GM18498 (cell line): ENCODE results near the gene SRP54.
"Not testable (repeated sequence)": the region's sequence is repeated elsewhere in the genome, so short reads cannot be mapped to it uniquely, and the experiment has no call there.

Experiments used
- ATAC-seq: cut with Tn5 transposase; IDR thresholded peaks from one replicate; pipeline ENCODE4 v1.9.1; 2021; ENCODE audit warnings: mild to moderate bottlenecking, moderate library complexity; ENCODE audit not compliant: unreplicated experiment

Gene SRP54

GRCh38 chr14:34982421-34983147 is at the start of gene SRP54:
Gene SRP54, plus strand, starts transcription at chr14:34982992. Its CDS starts 13,718 bp downstream, at chr14:34996710.
- ATAC-seq, result peak; percentile 85

- ATAC-seq, result no peak
Measured at GRCh38 chr14:34933301-34933700, 49.5 kb upstream of the SRP54 start.

GRCh38 chr14:34935488-34935887 is 47.3 kb upstream of the SRP54 start:
- no peak for ATAC-seq

GRCh38 chr14:34937442-34937841 is 45.4 kb upstream of the SRP54 start:
- no peak for ATAC-seq

GRCh38 chr14:34937876-34938275 is 44.9 kb upstream of the SRP54 start:
- no peak for ATAC-seq

- no peak for ATAC-seq
Measured at GRCh38 chr14:34943506-34943905, 39.3 kb upstream of the SRP54 start.

GRCh38 chr14:34944744-34945143 is 38.0 kb upstream of the SRP54 start:
- ATAC-seq, result no peak

- ATAC-seq, result no peak
Measured at GRCh38 chr14:34946699-34947098, 36.1 kb upstream of the SRP54 start.

- ATAC-seq, result no peak
Measured at GRCh38 chr14:34951286-34951685, 31.5 kb upstream of the SRP54 start.

- ATAC-seq, result no peak
Measured at GRCh38 chr14:34956931-34957330, 25.9 kb upstream of the SRP54 start.

- no peak for ATAC-seq
Measured at GRCh38 chr14:34957771-34958286, 25.0 kb upstream of the SRP54 start.

- ATAC-seq, result not testable (repeated sequence)
Measured at GRCh38 chr14:34962106-34962505, 20.7 kb upstream of the SRP54 start.

- no peak for ATAC-seq
Measured at GRCh38 chr14:34964977-34965764, 17.6 kb upstream of the SRP54 start.

GRCh38 chr14:34965912-34966311 is 16.9 kb upstream of the SRP54 start:
- ATAC-seq, result no peak

GRCh38 chr14:34966413-34966812 is 16.4 kb upstream of the SRP54 start:
- peak; percentile 93 for ATAC-seq

- ATAC-seq, result no peak
Measured at GRCh38 chr14:34970665-34971064, 12.1 kb upstream of the SRP54 start.

GRCh38 chr14:34971381-34971780 is 11.4 kb upstream of the SRP54 start:
- ATAC-seq, result no peak

- ATAC-seq, result no peak
Measured at GRCh38 chr14:34971801-34972200, 11.0 kb upstream of the SRP54 start.

GRCh38 chr14:34978444-34978843 is 4.3 kb upstream of the SRP54 start:
- no peak for ATAC-seq

- ATAC-seq, result no peak
Measured at GRCh38 chr14:34980337-34980900, 2.4 kb upstream of the SRP54 start.

GRCh38 chr14:34981743-34982420 is 910 bp upstream of the SRP54 start:
- no peak for ATAC-seq
